Neural cell (in vitro differentiated cells): Measurements from ENCODE around the gene RBFOX2. TPM values are rescaled to one million over a fixed set of nuclear protein-coding genes. Genes with fewer than 3 reads are reported as not detected.

ENCODE experiments used
- H2AFZ ChIP-seq: fragments of 200-600, 300-800 bp; sonication (generic), shearing (Covaris generic); 2 replicates; pipeline ENCODE4 v1.6.0; 2014; ENCODE audit warnings: low read depth, mild to moderate bottlenecking, antibody characterized with exemption, low read length, moderate library complexity
- H3F3A ChIP-seq: fragments of 200-600 bp; shearing (Covaris generic); 2 replicates; pipeline ENCODE4 v1.6.1; 2016; ENCODE audit warnings: mild to moderate bottlenecking, moderate library complexity, mixed read lengths, antibody characterized with exemption, low read length; ENCODE audit not compliant: insufficient read depth, poor library complexity, severe bottlenecking
- H3K27ac ChIP-seq: fragments of 200-600, 300-800 bp; sonication (generic), shearing (Covaris generic); 2 replicates; pipeline ENCODE4 v1.5.1; 2014; ENCODE audit warnings: mild to moderate bottlenecking, low read length, moderate library complexity
- H3K27me3 ChIP-seq: fragments of 300-800, 200-600 bp; sonication (generic), shearing (Covaris generic); 2 replicates; pipeline ENCODE4 v1.6.0; 2014; ENCODE audit warnings: mild to moderate bottlenecking, low read depth, low read length, moderate library complexity; ENCODE audit not compliant: insufficient read depth
- H3K36me3 ChIP-seq: fragments of 300-800, 200-600 bp; sonication (generic), shearing (Covaris generic); 2 replicates; pipeline ENCODE4 v1.5.1; 2014; ENCODE audit warnings: mild to moderate bottlenecking, antibody characterized with exemption, low read length, moderate library complexity; ENCODE audit not compliant: insufficient read depth
- H3K4me2 ChIP-seq: fragments of 300-800, 200-600 bp; sonication (generic), shearing (Covaris generic); 2 replicates; pipeline ENCODE4 v1.6.0; 2014; ENCODE audit warnings: mild to moderate bottlenecking, low read length
- H3K4me3 ChIP-seq: fragments of 300-800, 200-600 bp; sonication (generic), shearing (Covaris generic); 2 replicates; pipeline ENCODE4 v1.5.1; 2014; ENCODE audit warnings: mild to moderate bottlenecking, low read length, moderate library complexity
- H3K79me2 ChIP-seq: fragments of 200-600 bp; shearing (Covaris generic); replicated peaks from 2 replicates; pipeline ENCODE4 v1.6.0; 2014; ENCODE audit warnings: mild to moderate bottlenecking, low read length, moderate library complexity; ENCODE audit not compliant: insufficient read depth
- H3K9ac ChIP-seq: fragments of 300-800, 200-600 bp; sonication (generic), shearing (Covaris generic); 2 replicates; pipeline ENCODE4 v1.6.1; 2016; ENCODE audit warnings: mild to moderate bottlenecking, low read length, mixed read lengths
- H3K9me2 ChIP-seq: fragments of 200-600 bp; shearing (Covaris generic); 2 replicates; pipeline ENCODE4 v1.6.1; 2016; ENCODE audit warnings: mild to moderate bottlenecking, low read length, mixed read lengths; ENCODE audit not compliant: insufficient read depth
- H3K9me3 ChIP-seq: fragments of 200-600, 300-800 bp; sonication (generic), shearing (Covaris generic); 2 replicates; pipeline ENCODE4 v1.6.1; 2016; ENCODE audit warnings: mild to moderate bottlenecking, mixed run types, low read length, moderate library complexity, mixed read lengths
- H4K20me1 ChIP-seq: fragments of 200-600 bp; shearing (Covaris generic); 2 replicates; pipeline ENCODE4 v1.6.1; 2016; ENCODE audit warnings: mild to moderate bottlenecking, mixed run types; ENCODE audit not compliant: insufficient read depth
- CTCF ChIP-seq: fragments of 450-650 bp; IDR thresholded peaks from 2 replicates; pipeline ENCODE4 v1.5.1; 2014; ENCODE audit warnings: antibody characterized with exemption, mild to moderate bottlenecking, moderate library complexity; ENCODE audit not compliant: poor library complexity, severe bottlenecking
- EP300 ChIP-seq: fragments of 450-650 bp; conservative IDR thresholded peaks from 2 replicates; pipeline ENCODE4 v1.6.1; 2014; ENCODE audit warnings: antibody characterized with exemption, mild to moderate bottlenecking, moderate library complexity; ENCODE audit not compliant: poor library complexity, severe bottlenecking
- EZH2 ChIP-seq: fragments of 200-600, 300-800 bp; shearing (Covaris generic), sonication (generic); IDR thresholded peaks from 2 replicates; pipeline ENCODE4 v1.6.1; 2014; ENCODE audit warnings: antibody characterized with exemption, low read length, borderline replicate concordance, mild to moderate bottlenecking; ENCODE audit not compliant: insufficient read depth, poor library complexity, severe bottlenecking
- MXI1 ChIP-seq: fragments of 450-650 bp; conservative IDR thresholded peaks from 2 replicates; pipeline ENCODE4 v1.6.1; 2014; ENCODE audit warnings: antibody characterized with exemption, mild to moderate bottlenecking; ENCODE audit not compliant: poor library complexity, severe bottlenecking
- POLR2AphosphoS5 ChIP-seq: IDR thresholded peaks from 2 replicates; pipeline ENCODE4 v1.6.1; 2012
- RAD21 ChIP-seq: fragments of 450-650 bp; conservative IDR thresholded peaks from 2 replicates; pipeline ENCODE4 v1.6.1; 2014; ENCODE audit warnings: antibody characterized with exemption, mild to moderate bottlenecking, moderate library complexity
- REST ChIP-seq: IDR thresholded peaks from 2 replicates; pipeline ENCODE4 v1.6.1; 2012; ENCODE audit warnings: borderline replicate concordance
- SMC3 ChIP-seq: fragments of 450-650 bp; conservative IDR thresholded peaks from 2 replicates; pipeline ENCODE4 v1.6.1; 2014; ENCODE audit warnings: antibody characterized with exemption, mild to moderate bottlenecking, moderate library complexity; ENCODE audit not compliant: poor library complexity
- TAF1 ChIP-seq: IDR thresholded peaks from 2 replicates; pipeline ENCODE4 v1.6.1; 2012; ENCODE audit warnings: low read depth
- polyA plus RNA-seq: library from polyadenylated mRNA; depleted of rRNA; stranded (reverse); fragments of >200 nt; gene quantifications from 2 replicates; pipeline ENCODE4 v1.2.3, GENCODE V29; 2014

Gene RBFOX2
- polyA plus RNA-seq, 1 donor from 2014 or later = 529 TPM

- no peaks in the 10 kb centered on the region for H3K36me3 ChIP-seq
- H3K4me3 ChIP-seq = peak overlapping the region; percentile 73
- no peaks in the 10 kb centered on the region for H4K20me1 ChIP-seq
- peaks cover 75% of the 10 kb centered on the region for H3K79me2 ChIP-seq
- TF ChIP-seq CTCF (no peak), MXI1 (no peak), EP300 (no peak), REST (no peak), EZH2 (no peak), POLR2AphosphoS5 (no peak), TAF1 (no peak), SMC3 (no peak), RAD21 (no peak)
- H3K9me3 ChIP-seq = no peaks in the 10 kb centered on the region
- H3F3A ChIP-seq = no peaks in the 10 kb centered on the region
- H3K9ac ChIP-seq = peak overlapping the region; percentile 85
- H2AFZ ChIP-seq = peak overlapping the region; percentile 48
- peak overlapping the region; percentile 97 for H3K4me2 ChIP-seq
- no peaks in the 10 kb centered on the region for H3K9me2 ChIP-seq
- no peaks in the 10 kb centered on the region for H3K27me3 ChIP-seq
- peak overlapping the region; percentile 93 for H3K27ac ChIP-seq
These were observed 67.8 kb downstream of the RBFOX2 start for GRCh38 chr22:35960854-35961253.

GRCh38 chr22:35959121-35959800 lies 69.4 kb downstream of the RBFOX2 start:
- Histone ChIP-seq H3K27ac (peak overlapping the region; percentile 93), H4K20me1 (no peaks in the 10 kb centered on the region), H3K4me2 (peak overlapping the region; percentile 97), H3K4me3 (peak overlapping the region; percentile 73), H3K27me3 (no peaks in the 10 kb centered on the region), H3K79me2 (peaks cover 91% of the 10 kb centered on the region), H3K9ac (no peak overlapping the region), H3K9me2 (no peaks in the 10 kb centered on the region), H2AFZ (no peak overlapping the region), H3K36me3 (no peaks in the 10 kb centered on the region), H3K9me3 (no peaks in the 10 kb centered on the region), H3F3A (no peaks in the 10 kb centered on the region)
- TF ChIP-seq TAF1 = no peak
- no peak for TF ChIP-seq CTCF
- no peak for TF ChIP-seq EP300
- no peak for TF ChIP-seq SMC3
- TF ChIP-seq POLR2AphosphoS5 = no peak
- no peak for TF ChIP-seq EZH2
- TF ChIP-seq RAD21 = no peak
- TF ChIP-seq REST = no peak
- TF ChIP-seq MXI1 = no peak
